Activated CD4-positive, CD25-positive, alpha-beta regulatory T cell (primary cell): Measurements from ENCODE around the gene CYBB.
"Not testable (repeated sequence)": the region's sequence is repeated elsewhere in the genome, so short reads cannot be mapped to it uniquely, and the experiment has no call there.

Source experiments
- DNase-seq, 4 experiments: peaks; one replicate each; lab custom pipeline; 2025; lab: John Stamatoyannopoulos, UW

Gene CYBB

GRCh38 chrX:37779857-37780256 lies at the start of gene CYBB:
TSS of gene CYBB (plus strand) at chrX:37780059. CDS start at chrX:37780078, 19 bp downstream.
- no peak for DNase-seq

GRCh38 chrX:37745354-37745753 lies 34.5 kb upstream of the CYBB start:
- DNase-seq, result peak; percentile 18 to 50 (median 43)

DNA sequence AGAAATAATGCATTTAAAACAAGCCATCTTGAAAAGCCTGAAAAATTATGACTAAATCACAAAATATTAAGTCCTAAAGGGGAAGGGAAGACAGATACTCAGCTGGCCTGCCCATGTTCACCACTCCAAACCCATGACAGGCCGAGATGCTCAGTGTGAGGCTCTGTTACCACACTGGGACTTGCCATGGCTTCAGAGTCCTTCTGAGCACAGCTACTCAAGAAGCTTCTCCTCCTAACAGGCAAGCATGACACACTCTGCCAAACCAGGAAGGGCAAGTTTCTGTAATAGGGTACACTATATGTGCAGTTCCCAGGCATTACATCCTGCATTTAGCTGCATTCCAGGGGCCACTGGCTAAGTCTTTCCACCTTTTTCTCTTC lies 34.0 kb upstream of the CYBB start:
- DNase-seq, result no peak

DNA sequence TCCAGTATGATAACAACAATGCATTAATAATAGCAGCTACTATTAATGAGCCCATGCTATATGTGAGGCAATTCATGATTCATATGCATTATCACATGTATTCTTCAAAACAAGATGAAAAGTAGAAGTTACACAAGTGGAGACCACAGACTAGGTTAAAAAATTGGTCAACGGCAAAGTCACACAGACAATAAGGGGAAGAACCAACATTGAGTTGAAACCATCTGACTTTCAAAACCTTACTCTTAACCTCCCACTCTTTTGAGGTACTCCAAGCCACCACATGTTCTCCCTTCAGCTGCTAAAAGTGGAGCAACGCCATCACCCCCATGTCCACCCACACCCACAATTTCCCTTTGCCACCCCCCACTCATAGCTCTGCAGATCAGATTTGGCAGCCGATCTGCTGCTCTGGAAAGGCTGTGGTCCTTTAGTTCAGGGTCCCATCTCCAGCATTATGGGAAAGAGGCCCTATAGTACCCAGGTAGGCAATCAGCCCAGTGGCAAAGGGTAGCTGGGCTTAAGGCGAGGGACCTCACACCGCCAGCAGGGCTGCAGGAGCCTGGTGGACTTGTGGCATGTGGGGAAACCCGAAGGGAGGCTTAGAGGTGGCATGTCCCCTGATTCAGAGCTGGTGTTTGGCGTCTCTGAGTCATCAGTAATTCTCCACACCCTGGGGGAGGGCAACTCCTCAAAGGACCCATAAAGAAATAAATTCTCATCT lies 33.5 kb upstream of the CYBB start:
- peak in 1 of 4 experiments; percentile 0 for DNase-seq

- no peak for DNase-seq
Measured at GRCh38 chrX:37746951-37747350, 32.9 kb upstream of the CYBB start.

- no peak for DNase-seq
Measured at GRCh38 chrX:37752281-37752680, 27.6 kb upstream of the CYBB start.

DNA sequence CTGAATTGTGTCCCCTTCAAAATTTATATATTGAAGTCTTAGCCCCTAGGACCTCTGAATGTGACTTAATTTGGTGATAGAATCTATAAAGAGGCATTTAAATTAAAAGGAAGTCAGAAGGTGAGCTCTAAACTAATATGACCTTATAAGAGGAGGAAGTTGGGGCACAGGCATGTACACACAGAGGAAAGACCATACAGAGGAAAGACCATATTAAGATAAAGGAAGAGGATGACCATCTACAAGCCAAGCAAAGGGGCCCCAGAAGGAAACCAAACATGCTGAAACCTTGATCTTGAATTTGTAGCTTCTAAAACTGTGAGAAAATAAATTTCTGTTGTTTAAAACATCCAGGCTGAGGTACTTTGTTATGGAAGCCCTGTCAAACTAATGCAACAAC lies 26.9 kb upstream of the CYBB start:
- DNase-seq, result no peak

DNA sequence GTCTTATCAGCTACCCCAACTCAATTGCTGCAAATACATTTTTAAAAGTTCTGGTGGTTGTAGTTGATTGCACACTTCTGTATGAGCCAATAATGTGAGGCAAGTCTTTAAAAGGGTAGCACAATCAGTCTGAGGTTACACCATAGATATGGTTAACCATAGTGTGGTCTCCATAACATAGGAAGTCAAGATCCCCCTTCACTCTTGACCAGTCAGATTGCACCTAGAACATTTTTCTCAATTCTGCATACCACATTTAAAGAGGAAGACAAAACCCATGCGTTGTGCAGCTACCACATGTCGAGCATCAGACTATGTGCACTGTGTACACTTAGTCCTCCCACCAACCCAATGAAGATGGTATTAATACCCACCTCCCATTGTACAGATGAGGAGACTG lies 26.5 kb upstream of the CYBB start:
- no peak for DNase-seq

DNA sequence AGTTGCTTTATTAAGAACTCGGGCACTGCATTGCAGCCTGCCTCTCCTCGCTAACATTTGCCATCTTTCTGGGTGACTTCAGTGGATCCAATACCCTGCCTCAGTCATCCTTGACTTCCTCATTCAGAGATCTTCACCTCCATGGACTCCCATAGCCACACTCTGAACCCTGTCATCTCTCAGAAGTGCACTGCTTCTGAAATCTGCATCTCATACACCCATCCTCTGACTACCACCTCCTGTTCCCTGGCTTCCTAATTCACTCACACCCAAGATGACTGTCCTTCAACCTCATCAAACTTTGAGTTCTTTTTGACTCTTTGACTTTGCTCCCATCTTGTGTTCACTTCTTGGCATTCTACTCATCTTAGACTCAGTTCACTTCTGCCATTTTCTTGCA lies 25.3 kb upstream of the CYBB start:
- DNase-seq, result no peak

DNA sequence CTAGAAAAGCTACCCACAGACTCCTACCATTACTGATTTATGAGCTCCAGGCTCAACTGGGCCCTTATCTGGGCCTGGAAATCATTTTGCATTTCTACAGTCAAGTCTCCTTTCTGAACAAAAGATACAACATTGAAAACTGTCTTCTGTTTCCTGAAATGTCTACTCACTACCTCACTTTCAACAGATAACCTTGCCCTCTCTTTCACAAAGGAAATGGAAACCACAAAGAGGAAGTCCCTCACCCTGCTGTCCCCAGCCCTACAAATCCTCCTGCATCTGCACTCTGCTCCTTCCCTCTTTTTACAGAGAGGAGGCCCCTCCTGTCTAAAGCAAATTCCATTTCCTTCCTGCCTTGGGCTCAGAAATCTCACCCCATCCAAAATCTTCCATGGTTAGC lies 24.8 kb upstream of the CYBB start:
- DNase-seq, result no peak

GRCh38 chrX:37757082-37757481 lies 22.8 kb upstream of the CYBB start:
- no peak for DNase-seq

DNA sequence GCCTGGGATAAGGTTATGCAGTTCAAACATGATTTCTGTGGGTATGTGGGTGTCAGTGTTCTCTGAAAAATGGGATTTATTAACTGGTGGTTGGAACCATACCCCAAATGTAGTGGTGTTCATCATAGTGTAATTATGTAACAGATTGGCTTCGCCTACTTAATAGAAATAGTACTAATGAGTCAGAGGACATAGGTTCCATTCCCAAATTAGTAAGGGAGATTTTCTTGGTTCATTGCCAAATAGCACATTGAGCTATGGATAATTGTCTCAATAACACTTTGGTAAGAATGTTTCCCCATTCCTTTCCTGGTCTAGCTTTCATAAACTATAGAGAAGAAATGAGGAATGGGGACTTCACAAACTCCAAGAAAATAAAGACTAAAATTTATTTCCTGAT lies 20.5 kb upstream of the CYBB start:
- no peak for DNase-seq

DNA sequence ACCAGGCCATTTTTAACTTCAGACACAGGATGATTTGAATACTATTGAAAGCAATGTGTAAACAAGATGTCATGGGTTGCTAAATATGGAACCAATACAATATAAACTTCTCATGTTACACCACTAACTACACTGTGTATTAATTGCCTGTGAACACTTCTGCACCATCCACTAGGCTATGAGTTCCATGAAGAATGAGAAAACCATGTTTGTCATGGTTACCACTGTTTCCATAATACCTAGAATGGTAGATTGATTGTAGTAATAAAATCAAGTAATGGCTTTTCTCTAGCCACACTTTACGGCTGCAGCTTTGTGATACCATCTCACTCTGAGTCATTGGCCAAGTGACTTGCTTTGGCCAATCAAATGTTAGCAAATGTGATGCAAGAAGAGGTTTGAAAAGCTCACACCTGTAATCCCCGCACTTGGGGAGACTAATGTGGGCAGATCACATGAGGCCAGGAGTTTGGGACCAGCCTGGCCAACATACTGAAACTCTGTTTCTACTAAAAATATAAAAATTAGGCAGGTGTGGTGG lies 19.9 kb upstream of the CYBB start:
- no peak for DNase-seq

DNA sequence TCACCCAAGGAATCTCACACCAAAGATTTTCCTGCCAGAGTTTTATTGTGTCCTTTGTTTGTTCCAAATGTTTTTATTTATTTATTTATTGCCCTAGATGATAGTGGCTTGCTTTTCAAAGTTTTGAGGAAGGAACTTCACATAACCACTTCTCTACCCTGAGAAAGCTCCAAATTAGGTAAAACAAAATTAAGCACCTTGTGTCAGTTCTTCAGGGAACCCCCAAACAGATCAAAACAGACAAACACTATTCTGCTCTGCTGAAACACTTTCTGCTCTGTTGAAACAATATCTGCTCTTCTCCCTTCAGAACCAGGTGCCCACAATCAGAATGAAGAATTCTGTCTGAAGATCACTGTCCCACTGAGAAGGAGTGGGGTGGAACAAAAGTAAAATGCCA lies 16.5 kb upstream of the CYBB start:
- DNase-seq, result no peak

DNA sequence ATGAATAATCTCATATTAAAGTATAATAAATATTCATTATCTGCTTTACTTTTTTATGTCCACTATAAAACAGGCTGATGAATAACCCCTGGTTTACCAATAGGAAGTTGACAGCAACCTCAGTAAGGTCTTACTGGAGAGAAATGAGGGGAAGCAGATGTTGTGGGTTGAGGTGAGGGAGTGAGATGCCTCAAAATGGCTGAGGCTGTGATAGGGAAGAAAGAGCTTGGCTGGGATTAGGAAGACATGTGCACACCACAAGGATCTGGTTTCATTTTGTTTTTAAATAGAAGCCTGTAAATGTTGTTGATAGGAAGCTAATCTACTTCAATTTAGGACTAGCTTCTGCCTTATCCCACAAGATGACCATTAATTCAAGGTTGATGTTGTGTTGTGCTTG lies 14.4 kb upstream of the CYBB start:
- no peak for DNase-seq

DNA sequence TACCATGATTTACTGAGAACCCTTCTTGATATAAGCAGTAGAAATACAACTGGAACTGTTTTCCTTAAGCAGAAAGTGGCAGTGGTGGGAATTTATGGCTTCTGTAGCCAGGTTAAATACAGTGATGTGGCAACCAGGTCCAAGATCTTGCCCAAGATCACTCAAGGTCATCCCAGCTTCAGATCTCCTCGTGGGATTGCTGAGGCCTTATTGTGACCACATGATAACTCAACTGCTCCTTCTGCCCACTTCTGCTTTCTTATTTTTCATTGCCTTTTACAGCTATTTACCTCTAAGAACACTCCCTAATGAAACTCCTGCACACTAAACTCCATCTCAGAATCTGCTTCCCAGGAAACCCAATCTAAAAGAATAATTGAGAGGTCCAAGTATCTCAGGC lies 12.4 kb upstream of the CYBB start:
- DNase-seq, result no peak

DNA sequence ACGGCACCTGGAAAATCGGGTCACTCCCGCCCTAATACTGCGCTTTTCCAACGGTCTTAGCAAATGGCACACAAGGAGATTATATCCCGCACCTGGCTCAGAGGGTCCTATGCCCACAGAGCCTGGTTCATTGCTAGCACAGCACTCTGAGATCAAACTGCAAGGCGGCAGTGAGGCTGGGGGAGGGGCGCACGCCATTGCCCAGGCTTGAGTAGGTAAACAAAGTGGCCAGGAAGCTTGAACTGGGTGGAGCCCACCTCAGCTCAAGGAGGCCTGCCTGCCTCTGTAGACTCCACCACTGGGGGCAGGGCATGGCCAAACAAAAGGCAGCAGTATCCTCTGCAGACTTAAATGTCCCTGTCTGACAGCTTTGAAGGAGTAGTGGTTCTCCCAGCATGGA lies 11.0 kb upstream of the CYBB start:
- not testable (repeated sequence) for DNase-seq

DNA sequence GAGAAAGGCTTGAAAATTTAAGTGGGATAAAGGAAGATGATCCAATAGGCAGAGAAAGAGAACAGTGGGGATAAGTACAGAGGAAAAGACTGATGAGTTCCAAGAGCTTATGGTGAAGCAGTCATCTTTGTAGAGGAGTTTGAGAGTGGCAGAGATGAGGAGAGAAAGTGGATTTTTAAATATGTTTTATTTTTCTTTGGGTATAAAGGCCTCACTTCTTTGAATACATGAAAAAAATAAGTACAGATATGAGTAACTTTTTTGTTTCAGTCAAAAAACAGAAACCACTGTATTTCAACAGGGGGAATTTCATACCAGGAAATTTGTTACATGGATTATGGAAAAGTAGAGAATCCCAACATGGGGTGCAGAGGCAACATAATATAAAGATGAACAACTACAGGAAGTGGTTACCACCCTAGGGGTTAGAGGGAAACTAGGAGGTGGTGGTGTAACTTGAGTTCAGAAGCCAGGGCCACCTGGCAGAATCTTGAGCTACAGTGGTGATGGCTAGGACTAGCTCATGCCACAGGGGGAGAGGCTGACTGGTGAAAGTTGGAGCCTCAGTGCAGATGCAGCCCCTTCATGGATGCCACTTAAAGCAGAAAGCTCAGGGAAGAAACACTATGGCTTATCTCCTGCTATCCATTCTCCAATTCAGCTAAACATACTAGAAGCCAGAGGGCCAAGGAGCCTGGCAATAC lies 3.4 kb upstream of the CYBB start:
- no peak for DNase-seq

DNA sequence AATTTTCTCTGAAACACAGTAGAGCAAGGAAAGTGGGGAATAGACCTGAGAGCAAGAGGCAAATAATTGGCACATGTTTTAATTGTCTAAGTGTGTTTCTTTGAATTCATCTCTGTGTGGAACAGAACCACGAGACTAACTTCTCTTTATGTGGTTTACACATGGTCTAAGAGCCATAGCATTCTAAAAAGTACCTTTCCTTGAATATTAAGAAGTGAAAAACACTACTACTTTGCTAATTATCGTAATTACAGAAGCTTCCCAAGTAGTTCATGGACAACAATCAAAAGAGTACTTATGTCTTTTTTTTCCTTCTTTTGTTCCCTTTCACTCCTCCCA lies 2.9 kb upstream of the CYBB start:
- no peak for DNase-seq

- no peak for DNase-seq
Measured at GRCh38 chrX:37781081-37781480, 1.2 kb downstream of the CYBB start.

GRCh38 chrX:37781814-37782213 lies 2.0 kb downstream of the CYBB start:
- no peak for DNase-seq

GRCh38 chrX:37782359-37782758 lies 2.5 kb downstream of the CYBB start:
- no peak for DNase-seq

- DNase-seq, result no peak
Measured at GRCh38 chrX:37783305-37783704, 3.4 kb downstream of the CYBB start.

DNA sequence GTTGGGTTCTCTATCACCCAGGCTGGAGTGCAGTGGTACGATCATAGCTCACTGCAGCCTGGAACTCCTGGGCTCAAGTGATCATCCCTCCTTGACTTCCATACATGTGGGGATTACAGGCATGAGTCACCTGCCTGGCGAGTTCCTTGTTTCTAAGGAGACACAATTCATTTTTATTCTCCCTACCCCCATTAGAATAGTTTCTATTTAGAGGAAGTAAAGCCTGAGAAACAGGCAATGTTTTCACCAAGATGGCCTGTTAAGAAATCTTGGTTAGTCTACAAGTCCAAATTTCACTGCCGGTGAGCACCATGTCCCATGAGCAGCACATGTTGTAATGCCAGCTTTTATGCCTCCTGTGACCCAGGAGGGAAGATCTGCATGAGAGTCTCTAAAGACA lies 5.7 kb downstream of the CYBB start:
- DNase-seq, result no peak
